Measurements from ENCODE around the gene MBOAT1.

- TF ChIP-seq REST (IDR thresholded peaks at IDR 0.05; ENCODE audit: low read depth, low read length) = no peak
- no peak for TF ChIP-seq USF2 (IDR thresholded peaks at IDR 0.05; ENCODE audit: borderline replicate concordance, low read depth, low read length)
- no peak for TF ChIP-seq CTCF (IDR thresholded peaks at IDR 0.05)
- no peak for TF ChIP-seq TCF12 (IDR thresholded peaks at IDR 0.05)
- TF ChIP-seq MAX (IDR thresholded peaks at IDR 0.05; ENCODE audit: low read depth) = no peak
- no peak for TF ChIP-seq CHD2 (IDR thresholded peaks at IDR 0.05; ENCODE audit: low read length, partially characterized antibody)
- TF ChIP-seq RAD21 (IDR thresholded peaks at IDR 0.05; ENCODE audit: low read length) = no peak
Measured at GRCh38 chr6:20200761-20201630, 11.3 kb downstream of the MBOAT1 start.

Measured in SK-N-SH (cell line).